Left lung (tissue), 10 donors: ENCODE results near the gene VPS54. TPM values are rescaled to one million over a fixed set of nuclear protein-coding genes. Genes with fewer than 3 reads are reported as not detected.

Source experiments
- ATAC-seq: fragments of 200-7000 bp; cut with Tn5 transposase; one replicate; pipeline ENCODE4 v1.9.1; 2020; ENCODE audit warnings: moderate library complexity
- DNase-seq, 4 donors: peaks; one replicate each; pipeline ENCODE4 v3.0.0-alpha.2; 2013 to 2020
- H3K27ac ChIP-seq, 2 donors: fragments of 200-600 bp; sonication (generic) in 1 of 2; one replicate each; pipeline versions ENCODE4 v1.5.0 to v1.8.0; 2020 to 2021
- H3K27me3 ChIP-seq, 2 donors: fragments of 200-600 bp; sonication (generic) in 1 of 2; one replicate each; pipeline versions ENCODE4 v1.5.0 to v1.8.0; 2020 to 2021
- H3K36me3 ChIP-seq, 2 donors: fragments of 200-600 bp; sonication (generic) in 1 of 2; one replicate each; pipeline versions ENCODE4 v1.5.0 to v1.8.0; 2020 to 2021
- H3K4me1 ChIP-seq, 2 donors: fragments of 200-600 bp; one replicate each; pipeline ENCODE4 v1.8.0; 2021
- H3K4me3 ChIP-seq, 2 donors: fragments of 200-600 bp; sonication (generic) in 1 of 2; one replicate each; pipeline versions ENCODE4 v1.5.0 to v1.8.0; 2020 to 2021; ENCODE audit warnings: mild to moderate bottlenecking in 1 of 2
- H3K9me3 ChIP-seq, 2 donors: fragments of 200-600 bp; sonication (generic) in 1 of 2; one replicate each; pipeline versions ENCODE4 v1.5.0 to v1.8.0; 2020 to 2021
- CTCF ChIP-seq, 2 donors: fragments of 200-600 bp; sonication (generic) in 1 of 2; IDR thresholded peaks; one replicate each; pipeline versions ENCODE4 v1.5.0 to v1.8.0; 2021; ENCODE audit warnings: antibody characterized with exemption in 2 of 2
- intact Hi-C, 2 donors: fragments of 100-400 bp; cut with DNase I; formaldehyde crosslinking; loops; one replicate each; pipeline versions ENCODE4 v1.11.2 to v1.14.2; 2022
- polyA plus RNA-seq, 6 donors: library from polyadenylated mRNA; unstranded; fragments of 120-200 nt; gene quantifications; one replicate each; pipeline ENCODE4 v1.2.1, GENCODE V29; 2013; ENCODE audit not compliant: insufficient read length in 6 of 6
- total RNA-seq, 2 donors: library from RNA; stranded (reverse); fragmentation: NEBNext Ultra II Directional; extraction: Animal tissue kit (Norgen Biotek cat#: 25700); gene quantifications; one replicate each; pipeline ENCODE4 v1.2.1, GENCODE V29; 2021
- donor health status: DM: no; HTN: yes; CAD: no.
- donor health status: DM: no; HTN: no; CAD: no.

Gene VPS54
- total and polyA plus RNA-seq, 8 donors: 24.1 to 53.2 (median 47.3) TPM

- TF ChIP-seq CTCF (IDR thresholded peaks at IDR 0.05): no peak
- peaks cover 8 to 20% of the 10 kb centered on the region in 2 donors for H3K4me1 ChIP-seq
- no peaks in the 10 kb centered on the region for H3K36me3 ChIP-seq
- H3K9me3 ChIP-seq: no peaks in the 10 kb centered on the region
- no peak overlapping the region for H3K4me3 ChIP-seq
- ATAC-seq: no peak
- H3K27me3 ChIP-seq: no peaks in the 10 kb centered on the region
- H3K27ac ChIP-seq: no peak overlapping the region
- no peak for DNase-seq
- intact Hi-C loops: no loop called here
Observed at GRCh38 chr2:64023485-64024258, 4.4 kb upstream of the VPS54 start.

- Histone ChIP-seq H3K4me1 (peaks cover 16 to 35% of the 10 kb centered on the region in 2 donors), H3K27me3 (no peaks in the 10 kb centered on the region), H3K27ac (peak overlapping the region in 1 of 2 donors; percentile 30), H3K9me3 (no peaks in the 10 kb centered on the region), H3K4me3 (no peak overlapping the region), H3K36me3 (no peaks in the 10 kb centered on the region)
- no peak for DNase-seq
- ATAC-seq: no peak
- TF ChIP-seq CTCF (IDR thresholded peaks at IDR 0.05): no peak
- intact Hi-C loops: no loop called here
Observed at GRCh38 chr2:64021578-64021977, 2.4 kb upstream of the VPS54 start.

- no peak for TF ChIP-seq CTCF (IDR thresholded peaks at IDR 0.05)
- Histone ChIP-seq H3K9me3 (no peaks in the 10 kb centered on the region), H3K4me3 (peak overlapping the region in 1 of 2 donors; percentile 58), H3K36me3 (no peaks in the 10 kb centered on the region), H3K4me1 (peaks cover 22 to 48% of the 10 kb centered on the region in 2 donors), H3K27me3 (no peaks in the 10 kb centered on the region), H3K27ac (peak overlapping the region; percentile 95 to 98)
- ATAC-seq (no peak), DNase-seq (no peak)
- intact Hi-C loops: no loop called here
Observed at GRCh38 chr2:64019975-64020528, 824 bp upstream of the VPS54 start.

- Histone ChIP-seq H3K36me3 (no peaks in the 10 kb centered on the region), H3K27me3 (no peaks in the 10 kb centered on the region), H3K4me1 (peaks cover 22 to 53% of the 10 kb centered on the region in 2 donors), H3K4me3 (peak overlapping the region; percentile 44 to 58), H3K9me3 (no peaks in the 10 kb centered on the region), H3K27ac (peak overlapping the region; percentile 95 to 98)
- intact Hi-C loops: no loop called here
- no peak for TF ChIP-seq CTCF (IDR thresholded peaks at IDR 0.05)
- DNase-seq (peak in 3 of 4 donors; percentile 57 to 91 (median 60)), ATAC-seq (peak; percentile 75)
Observed at GRCh38 chr2:64018701-64019082, 536 bp downstream of the VPS54 start.
